Renal cortex interstitium (tissue), 11 donors: ENCODE results near the gene CAMK1G. TPM values are rescaled to one million over a fixed set of nuclear protein-coding genes. Genes with fewer than 3 reads are reported as not detected.

Experiments used
- DNase-seq, 11 donors: peaks; one replicate each; pipeline ENCODE4 v3.0.0-alpha.2; 2013; ENCODE audit warnings: low read depth in 9 of 11, low spot score in 4 of 11; ENCODE audit errors: extremely low read depth in 1 of 11
- polyA plus RNA-seq, 3 donors: library from polyadenylated mRNA; unstranded; fragments of 120-200 nt; gene quantifications; one replicate each; pipeline ENCODE4 v1.2.1, GENCODE V29; 2013; ENCODE audit not compliant: insufficient read length in 3 of 3

Gene CAMK1G
- polyA plus RNA-seq, 3 donors: 5.1 to 6.6 (median 5.4) TPM

- DNase-seq: no peak
Measured at GRCh38 chr1:209626346-209627026, 43.0 kb downstream of the CAMK1G start.

DNA sequence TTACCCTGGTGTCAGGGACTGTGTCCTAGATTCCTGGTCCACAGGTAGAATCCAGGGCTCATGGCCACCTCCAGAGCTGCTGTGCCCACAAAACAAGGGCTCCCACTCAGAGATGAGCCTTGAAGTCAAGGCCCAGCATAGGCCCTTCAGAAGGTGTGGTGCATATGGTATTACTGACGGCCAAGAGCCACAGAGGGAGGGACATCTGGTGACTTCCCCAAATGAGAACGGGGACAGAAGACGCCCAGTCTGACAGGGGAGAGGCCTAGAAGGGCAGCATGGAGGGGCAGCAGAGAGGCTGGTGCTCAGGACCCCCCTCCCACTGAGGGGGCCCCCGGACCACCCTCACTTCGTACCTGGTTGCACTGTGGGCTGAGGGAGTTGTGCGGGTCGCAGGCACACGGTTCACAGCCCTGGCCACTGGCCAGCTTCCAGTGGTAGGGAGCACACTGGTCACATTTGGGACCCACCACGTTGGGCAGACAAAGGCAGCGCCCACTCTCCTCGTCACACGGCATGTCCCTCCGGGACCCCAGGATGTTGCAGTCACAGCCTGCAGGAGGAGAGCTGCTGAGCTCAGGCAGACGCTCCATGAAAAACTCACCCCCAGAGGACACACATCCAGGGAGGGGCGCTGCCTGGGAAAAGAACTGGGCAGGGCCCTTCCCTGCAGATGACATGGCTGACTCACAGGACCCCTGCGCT, 43.7 kb downstream of the CAMK1G start:
- no peak for DNase-seq

- DNase-seq: peak in 9 of 11 donors; percentile 46 to 80 (median 68)
Measured at GRCh38 chr1:209627732-209628196, 44.2 kb downstream of the CAMK1G start.

- no peak for DNase-seq
Measured at GRCh38 chr1:209628618-209629299, 45.2 kb downstream of the CAMK1G start.

DNA sequence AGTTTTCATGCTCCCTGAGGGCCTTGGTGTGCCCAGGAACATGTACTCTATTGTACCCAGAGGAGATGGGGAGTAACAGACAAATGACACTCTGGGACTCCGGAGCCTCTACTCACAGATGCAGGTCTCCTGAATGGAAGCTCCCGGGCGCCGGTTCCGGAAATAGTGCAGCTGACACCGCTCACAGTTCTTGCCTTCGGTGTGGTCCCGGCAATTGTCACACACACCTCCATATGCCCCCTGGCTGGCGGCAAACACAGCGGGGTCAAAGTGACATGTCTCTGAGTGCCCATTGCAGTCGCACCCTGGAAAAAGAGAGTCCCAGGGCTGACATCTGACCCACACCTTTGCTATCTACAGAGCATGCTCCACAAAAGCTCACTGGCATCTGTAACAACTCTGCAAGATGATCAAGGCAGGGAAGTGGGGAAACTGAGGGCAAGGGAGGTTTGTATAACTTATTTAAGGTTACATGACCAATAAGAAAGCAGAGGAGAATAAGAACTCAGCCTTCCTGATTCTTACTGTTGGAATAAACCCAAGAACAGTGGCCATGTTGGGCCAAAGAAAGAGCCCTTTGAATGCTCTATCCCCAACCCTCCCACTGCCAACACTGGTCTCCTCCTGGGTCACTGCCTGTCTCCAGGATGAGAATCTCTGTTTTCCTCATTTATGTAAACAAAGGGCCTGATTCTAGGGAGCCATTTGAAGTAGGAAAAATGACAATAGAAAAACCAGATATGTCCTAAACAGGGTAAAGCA, 46.3 kb downstream of the CAMK1G start:
- DNase-seq: no peak

GRCh38 chr1:209630383-209631225, 47.1 kb downstream of the CAMK1G start:
- DNase-seq: no peak

- no peak for DNase-seq
Measured at GRCh38 chr1:209633335-209633997, 50.0 kb downstream of the CAMK1G start.

DNA sequence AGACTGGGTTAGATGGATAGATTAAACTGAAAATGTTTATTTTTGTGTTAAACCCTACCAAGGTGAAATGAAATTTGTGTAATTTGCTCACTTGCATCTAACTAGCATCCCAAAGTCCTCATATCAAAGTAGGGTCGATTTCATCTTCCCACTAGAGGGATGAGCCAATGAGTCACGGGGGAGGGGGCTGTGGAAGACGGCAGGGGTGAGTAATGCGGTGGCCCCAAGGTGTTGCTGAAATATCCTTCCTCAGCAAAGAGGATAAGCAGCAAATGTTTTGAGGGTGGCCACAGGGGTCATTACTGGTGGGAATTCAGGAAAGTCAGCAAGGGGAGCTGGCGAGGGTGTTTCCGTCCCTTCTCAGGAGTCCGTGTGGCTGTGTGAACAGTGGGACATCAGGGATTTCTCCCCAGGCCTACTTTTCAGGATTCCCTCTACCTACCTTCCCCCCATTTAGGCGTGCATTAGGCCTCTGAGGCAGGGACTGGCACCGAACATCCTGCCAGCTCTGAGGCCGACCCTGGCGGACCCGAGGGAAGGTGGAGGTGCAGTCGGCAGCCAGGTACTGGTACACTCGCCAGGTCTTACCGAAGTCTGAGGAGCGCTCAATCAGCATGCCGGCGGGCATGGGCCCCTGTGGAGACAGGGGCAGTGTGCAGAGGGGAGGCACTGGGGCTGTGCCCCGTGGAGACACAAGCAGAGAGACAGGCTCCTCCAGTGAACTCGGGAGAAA, 50.7 kb downstream of the CAMK1G start:
- DNase-seq: no peak

GRCh38 chr1:209635850-209636249, 52.3 kb downstream of the CAMK1G start:
- DNase-seq: no peak

GRCh38 chr1:209641832-209642172, 58.3 kb downstream of the CAMK1G start:
- peak; percentile 50 to 86 (median 76) for DNase-seq

DNA sequence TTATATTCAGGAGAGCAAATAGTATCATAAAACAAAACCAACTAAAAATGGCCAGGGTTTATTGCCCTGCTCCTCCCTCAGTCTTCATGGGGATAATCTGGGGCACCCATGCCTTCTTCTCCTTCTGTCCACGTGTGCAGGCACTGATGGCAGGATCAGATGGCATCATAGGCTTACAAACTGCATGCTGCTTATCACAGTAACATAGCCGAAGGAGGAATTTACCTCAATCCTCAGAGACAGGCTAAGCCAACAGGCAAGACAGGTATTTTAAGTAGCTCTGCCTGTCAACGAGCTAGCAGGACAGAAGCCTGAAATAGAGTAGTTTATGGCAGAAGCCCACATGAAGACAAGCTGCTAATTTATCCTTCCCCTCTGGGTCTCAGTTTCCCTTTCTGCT, 59.3 kb downstream of the CAMK1G start:
- DNase-seq: no peak

DNA sequence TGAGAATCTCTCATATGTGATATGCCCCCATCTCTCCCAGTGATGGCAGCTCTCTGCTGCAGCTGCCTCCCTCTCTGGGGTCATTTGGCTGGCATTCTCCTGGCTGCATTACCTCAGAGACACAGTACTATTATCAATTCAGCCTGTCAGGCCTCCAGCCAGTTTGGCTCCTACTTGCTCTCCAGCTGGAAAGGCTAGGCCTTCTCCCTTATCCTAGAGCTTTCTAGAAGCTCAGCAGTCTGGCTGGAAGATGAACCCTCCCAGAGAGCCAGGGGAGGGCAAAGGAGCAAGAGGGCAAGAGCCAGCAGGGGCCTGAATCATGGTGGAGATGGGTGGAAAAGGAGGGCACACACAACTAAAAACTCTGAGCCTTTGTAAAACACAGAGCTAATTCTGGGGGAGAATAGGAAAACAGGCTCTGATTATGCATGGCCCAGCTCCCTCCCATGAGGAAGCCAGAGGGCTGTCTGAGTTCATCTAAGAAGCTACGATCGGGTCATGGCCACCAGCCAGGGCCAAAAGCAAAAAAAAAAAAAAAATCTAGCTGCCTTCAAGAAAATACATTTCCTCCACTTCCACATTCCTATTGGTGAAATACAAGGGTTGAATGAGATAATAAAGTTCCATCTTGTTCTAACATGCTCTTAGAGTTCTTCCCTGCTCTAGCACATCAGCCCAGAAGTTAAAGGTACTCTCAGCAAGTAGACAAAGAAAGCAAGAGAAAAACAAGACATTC, 59.9 kb downstream of the CAMK1G start:
- DNase-seq: peak in 1 of 11 donors; percentile 50

DNA sequence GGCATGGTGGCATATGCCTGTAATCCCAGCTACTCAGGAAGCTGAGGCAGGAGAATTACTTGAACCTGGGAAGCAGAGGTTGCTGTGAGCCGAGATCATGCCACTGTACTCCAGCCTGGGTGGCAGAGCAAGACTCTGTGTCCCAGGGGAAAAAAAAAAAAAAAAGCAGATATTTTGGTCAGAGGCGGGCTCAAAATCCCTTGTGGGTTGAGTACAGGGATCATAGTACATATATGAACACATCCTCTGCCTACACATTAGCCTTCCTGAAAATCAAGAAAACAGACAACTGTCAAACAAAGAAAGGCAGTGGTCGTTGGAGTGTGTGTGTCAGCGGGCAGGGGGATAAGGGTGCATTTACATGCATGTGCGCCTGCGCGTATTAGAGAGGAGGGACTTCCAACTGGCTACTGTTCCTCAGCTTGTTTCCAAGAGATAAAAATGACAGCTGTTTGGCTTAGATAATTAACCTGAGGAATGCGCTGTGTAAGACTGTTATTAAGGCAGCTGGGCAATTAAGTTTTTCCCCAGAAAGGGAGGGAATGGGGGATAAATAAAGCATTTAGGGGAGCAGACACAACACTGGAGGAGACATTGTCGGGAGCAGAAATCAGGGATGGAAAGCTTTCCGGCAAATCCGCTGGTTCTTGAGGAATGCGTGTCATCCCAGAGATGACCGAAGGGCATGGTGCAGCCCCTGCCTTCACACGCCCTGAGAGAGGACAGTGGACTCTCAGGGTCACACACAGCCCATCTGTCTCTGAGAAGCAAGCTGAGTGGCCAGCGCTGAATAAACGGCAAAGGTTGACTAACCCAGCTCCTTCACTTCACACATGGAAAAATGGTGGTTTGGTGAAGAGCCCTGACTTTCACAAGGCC, 62.3 kb downstream of the CAMK1G start:
- DNase-seq: peak in 3 of 11 donors; percentile 42 to 64 (median 43)

DNA sequence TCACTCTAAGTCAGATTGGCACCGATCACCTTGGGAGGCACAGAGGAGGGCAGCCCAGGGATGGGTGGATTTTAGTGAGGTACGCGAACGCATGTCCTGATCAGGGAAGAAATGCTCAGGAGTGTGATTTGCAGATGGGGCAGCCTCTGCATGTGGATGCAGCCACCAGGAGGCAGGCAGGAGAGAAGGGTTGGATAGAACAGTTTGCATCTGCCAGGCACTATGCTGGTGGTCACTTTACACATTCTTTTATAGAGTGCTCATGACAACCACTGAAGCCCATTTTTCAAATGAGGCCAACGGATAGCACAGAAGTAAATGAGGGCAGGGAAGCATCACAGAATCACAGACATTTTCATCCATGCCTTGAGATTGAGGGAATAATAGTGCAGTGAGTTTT, 63.0 kb downstream of the CAMK1G start:
- DNase-seq: no peak

- no peak for DNase-seq
Measured at GRCh38 chr1:209647156-209647555, 63.6 kb downstream of the CAMK1G start.

DNA sequence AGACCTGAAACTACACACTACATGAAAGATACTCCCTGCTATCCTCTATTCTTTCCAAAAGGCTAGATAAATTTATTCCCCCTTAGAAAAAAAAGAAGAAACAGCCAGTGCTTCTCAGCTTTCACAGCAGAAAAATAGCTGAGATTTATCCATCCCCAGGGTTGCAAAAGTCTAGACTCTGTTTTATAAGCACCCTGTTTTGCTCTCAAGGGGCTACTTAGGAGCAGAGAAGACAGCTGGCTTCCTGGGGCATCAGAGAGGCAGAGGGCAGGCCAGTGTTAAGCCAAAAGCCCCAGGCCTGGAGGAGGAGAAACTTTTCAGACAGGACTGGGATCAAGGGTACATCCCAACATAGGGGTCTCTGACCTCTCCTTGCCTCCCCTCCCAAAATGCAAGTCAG, 64.8 kb downstream of the CAMK1G start:
- no peak for DNase-seq
